CD4-positive, alpha-beta T cell treated with Interleukin-4 for 4 hours (primary cell): ENCODE data around the gene GGT7.
"Not testable (repeated sequence)": the region's sequence is repeated elsewhere in the genome, so short reads cannot be mapped to it uniquely, and the experiment has no call there.

ENCODE experiments used
- DNase-seq: peaks from one replicate; pipeline ENCODE4 v3.0.0-alpha.2; 2020

The GGT7 gene

DNA sequence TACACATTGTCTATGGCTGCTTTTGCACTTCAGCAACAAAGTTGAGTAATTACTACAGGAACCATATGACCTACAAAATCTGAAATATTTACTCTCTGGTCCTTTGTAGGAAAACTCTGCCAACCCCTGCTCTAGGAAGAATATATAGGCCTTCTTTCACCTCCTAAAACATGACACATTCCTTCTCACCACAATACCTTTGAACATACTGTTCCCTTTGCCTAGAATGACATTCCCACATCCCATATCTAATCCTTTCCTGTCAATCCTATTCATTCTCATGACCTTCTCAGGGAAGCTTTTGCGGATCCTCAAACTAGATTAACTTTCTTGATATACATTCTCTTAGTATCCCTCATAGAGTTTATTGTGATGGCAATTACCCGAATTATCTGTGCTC, 29.2 kb downstream of the GGT7 start:
- no peak for DNase-seq

DNA sequence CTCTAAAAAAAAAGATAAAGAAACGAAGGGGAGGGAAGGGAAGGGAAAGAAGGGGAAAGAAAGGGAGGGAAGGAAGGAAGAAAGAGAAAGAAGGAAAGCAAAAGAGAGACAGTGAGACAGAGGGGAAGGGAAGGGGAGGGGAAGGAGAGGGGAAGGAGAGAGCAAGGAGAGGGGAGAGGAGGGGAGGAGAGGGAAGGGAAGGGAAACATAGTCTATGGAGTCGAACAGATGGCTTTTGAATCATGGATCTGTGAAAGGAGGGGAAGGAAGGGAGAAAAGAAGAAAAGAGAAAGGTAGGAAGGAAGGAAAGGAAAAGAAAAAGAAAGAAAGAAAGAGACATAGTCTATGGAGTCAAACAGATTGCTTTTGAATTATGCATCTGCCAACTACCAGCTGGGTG, 30.5 kb downstream of the GGT7 start:
- DNase-seq = no peak

DNA sequence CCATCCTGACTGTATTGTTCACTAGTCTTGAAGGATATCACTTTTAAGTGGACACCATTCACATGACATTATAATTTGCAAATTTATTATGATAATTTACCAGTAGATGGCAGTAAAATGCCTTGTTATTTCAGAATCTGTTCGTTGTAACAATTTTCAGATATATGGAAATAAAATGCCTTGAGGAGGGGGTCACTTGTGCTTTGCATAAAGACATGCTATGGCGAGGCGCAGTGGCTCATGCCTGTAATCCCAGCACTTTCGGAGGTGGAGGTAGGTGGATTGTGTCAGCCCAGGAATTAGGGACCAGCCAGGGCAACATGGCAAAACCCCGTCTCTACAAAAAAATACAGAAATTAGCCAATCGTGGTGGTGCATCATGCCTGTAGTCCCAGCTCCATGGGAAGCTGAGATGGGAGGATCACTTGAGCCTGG, 38.2 kb downstream of the GGT7 start:
- peak; percentile 56 for DNase-seq

DNA sequence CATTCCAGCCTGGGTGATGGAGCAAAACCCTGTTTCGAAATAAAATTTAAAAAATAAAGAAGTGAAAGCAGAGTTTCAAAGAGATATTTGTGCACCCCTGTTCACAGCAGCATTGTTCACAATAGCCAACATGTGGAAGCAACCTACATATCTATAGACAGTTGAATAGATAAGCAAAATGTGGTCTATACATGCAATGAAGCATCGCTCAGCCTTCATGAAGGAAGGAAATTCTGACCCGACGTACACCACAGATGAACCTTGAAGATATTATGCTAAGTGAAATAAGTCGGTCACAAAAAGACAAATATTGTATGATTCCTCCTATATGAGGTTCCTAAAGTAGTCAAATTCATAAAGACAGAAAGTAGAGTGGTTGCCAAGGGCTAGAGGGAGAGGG, 40.7 kb downstream of the GGT7 start:
- no peak for DNase-seq

DNA sequence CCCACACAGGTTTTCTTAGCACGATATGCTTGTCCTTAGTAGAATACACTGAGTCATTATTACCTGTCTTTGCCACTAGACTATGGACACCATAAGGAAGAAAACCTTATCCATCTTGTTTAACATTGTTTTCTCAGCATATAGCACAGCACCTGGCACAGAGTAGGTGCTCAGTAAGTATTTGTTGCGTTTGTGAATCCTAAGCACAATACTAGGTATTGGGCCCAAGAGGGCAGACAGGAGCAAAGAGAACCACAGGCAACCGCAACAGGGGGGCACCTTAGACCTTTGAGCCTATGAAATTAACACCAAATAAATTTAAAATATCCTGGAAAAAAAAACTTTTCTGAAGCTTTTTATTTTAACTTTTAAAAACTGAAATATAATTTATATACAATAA, 43.5 kb downstream of the GGT7 start:
- DNase-seq = no peak

DNA sequence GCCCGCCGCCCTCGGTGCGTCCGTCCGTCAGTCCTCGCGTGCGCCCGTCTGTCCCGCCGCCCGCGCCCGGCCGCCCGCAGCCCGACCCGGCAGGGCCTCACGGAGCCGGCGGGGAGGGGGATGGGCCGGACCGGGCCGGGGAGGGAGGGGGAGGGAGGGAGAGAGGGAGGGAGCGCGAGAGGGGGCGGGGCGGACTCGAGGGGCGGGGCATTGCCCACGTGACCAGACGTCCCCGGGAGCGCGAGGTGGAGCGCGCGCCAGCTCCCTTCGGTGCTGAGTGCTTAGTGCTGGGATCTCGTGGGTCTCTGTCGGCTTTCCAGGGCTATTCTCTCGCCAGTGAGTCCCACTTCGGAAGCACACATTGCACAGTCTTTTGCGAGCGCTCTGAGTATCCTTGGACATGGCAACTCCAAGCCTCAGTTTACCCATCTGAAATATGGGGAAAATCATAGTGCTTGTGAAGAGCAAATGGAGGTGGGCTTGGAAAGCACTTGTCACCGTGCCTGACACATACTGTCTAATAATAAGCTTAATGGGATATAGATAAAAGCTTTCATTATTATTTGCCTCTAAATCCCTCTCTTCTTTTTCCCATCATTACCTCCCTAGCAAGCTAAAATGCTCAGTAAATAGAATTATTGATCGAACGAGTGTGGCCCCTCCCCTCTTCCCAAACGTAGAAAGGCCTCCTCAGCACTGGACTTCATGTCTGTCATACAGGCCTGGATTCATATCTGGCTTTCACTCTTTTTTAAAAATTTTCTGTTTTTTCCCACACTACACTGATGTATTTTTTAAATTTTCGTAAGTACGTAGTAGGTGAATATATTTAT, 46.9 kb downstream of the GGT7 start, which contains the start of gene NCOA6:
NCOA6 (minus strand) TSS at position 122 of the 833 bp plus-strand sequence. CDS start 43,296 bp downstream, outside the sequence.
- peak; percentile 79 for DNase-seq

DNA sequence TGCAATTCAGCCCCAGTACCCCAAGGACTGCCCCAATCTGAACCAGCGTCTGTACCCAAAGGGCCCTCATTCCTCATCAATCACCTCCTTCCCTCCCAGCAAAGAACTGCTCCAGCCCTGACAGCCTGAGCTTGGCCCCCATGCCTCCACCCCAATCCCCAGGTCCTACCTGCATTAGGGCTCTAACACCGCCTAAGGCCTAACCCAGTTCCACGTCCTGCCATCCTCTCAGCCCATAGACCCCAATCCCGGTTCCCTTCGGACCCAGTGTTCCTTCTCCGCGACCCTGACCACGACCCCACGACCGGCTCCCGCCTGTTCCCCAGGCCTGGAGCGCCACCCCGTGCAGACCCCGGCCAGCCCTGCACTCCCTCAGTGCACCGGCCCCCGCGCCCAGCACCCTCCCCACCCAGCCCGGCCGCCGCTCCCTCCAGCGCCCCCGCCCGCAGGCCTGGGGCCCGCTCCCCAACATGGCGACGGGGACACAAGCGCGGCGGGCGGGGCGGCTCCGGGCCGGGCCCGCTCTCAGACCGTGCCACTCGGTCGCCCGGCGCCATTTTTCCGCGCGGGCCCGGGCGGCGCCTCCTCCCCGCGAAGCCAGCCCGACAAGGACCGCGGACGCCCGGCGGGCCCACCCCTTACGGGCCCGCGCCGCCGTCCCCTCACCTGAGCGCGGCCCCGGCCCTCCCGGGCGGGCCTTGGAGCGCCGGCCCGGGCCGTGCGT, 47.7 kb downstream of the GGT7 start:
- peak; percentile 49 for DNase-seq

DNA sequence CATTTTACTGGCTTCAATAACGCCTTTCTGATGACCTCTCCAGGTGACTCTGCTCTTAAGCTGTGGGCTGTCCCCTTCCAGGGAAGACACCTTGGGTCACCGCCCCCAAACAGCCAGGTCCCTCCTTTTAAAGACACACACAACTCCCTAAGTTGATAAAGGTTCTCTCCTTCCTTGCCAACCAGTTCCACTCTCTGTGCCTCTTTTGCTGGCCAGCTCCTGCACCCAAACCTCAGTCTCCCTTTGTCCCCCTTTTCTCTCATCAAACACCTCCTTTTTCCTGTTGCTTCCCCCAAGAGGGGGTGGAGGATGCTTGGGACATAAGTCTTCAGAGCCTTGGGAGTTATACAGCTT, 48.2 kb downstream of the GGT7 start:
- DNase-seq = peak; percentile 83

DNA sequence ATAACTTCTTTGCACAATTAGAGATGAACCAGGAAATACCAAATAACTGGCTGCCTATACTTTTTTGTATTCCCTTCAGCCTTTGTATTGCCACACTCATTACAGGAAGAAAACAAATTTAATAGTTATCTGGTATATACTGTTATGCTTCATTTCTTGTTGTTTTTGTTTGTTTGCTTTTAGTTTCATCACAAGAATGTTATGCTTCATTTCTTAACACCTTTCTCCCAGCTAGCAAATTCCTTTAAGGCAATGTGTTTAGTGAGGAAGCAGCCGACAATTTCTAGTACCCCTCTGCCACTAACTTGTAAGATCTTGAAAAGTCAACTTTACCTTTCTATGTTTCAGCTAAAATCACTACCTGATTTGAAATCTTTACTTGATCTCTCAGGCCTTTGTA, 48.6 kb downstream of the GGT7 start:
- no peak for DNase-seq

DNA sequence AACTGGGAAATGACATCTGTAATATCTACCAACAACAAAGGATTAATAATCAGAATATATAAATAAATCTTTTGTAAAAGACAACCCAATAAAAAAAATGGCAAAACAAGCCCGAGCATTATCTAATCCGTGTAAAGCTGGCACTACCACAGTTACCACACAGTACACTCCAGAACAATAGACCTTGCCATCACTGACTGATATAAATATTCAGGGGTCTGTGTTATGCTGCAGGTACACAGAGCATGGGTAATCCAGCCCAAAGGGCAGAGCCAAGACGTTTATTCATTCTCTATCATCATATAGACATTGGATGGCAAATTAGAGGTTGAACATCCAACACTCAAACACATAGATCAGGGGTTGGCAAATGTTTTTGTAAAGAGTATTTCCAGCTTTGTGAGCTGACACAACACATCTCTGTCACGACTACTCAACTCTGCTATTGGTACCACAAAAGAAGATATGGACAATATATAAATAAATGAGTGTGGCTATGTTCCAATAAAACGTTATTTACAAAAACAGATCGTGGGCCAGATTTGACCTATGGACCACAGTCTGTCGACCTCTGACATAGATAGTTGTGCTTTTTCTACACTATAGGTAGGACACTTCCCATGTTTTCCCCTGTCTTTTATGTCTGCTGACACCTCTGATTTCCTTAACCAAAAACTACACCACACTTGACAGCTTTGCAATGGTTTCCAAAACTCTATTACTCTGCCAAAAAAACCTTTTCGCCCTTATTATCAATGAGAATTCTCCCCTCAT, 51.7 kb downstream of the GGT7 start:
- no peak for DNase-seq

DNA sequence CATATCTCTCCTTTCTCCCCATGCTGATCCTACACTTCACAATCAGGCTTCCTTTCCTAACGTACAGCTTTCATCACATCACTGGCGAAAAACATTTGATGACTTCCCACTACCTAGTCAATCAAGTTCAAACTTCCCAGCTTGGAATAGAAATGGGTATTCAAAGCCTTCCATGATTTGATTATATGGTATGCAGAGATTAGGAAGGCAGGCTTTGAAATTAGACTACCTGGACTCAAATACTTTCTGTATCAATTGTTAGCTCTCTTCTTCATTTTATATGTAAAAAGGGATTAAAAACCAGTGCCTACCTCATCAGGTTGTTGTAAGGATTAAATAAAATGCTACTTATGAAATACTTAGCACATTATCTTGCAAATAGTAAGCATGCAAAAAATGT, 54.9 kb downstream of the GGT7 start:
- DNase-seq = no peak

DNA sequence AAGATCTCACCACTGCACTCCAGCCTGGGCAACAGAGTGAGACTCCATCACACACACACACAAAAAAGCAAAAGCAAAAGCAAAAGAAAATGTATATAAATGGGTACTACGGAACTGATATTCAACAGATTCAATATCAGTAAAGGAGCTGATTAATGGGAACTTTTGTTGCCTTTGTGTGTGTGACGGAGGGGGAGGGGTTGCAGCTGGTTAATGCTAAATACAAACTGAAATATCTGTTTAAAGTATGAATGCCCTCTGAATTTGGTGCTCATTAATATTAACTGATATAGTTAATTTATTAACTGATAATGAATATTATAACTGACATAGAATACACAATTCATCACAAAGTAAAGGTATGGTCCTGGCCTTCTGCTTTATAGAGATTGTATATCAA, 55.6 kb downstream of the GGT7 start:
- no peak for DNase-seq

DNA sequence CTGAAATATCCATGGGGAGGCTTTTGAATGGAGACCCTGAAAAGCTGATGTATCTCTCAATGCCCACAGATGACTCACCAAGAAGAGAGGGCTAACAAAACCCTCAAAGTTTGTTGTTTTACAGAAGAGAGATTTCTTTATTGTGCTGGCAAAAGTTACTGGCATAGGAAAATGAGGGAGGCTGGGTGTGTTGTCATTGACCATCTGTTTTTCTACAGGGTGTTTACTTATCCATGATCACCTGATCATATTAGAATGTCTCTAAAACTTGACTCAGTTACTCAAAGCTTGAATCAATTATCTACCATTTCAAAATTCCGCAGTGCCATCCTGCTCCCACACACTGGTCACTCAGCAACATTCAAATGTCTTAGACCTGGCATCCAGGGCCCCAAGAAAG, 57.0 kb downstream of the GGT7 start:
- no peak for DNase-seq

DNA sequence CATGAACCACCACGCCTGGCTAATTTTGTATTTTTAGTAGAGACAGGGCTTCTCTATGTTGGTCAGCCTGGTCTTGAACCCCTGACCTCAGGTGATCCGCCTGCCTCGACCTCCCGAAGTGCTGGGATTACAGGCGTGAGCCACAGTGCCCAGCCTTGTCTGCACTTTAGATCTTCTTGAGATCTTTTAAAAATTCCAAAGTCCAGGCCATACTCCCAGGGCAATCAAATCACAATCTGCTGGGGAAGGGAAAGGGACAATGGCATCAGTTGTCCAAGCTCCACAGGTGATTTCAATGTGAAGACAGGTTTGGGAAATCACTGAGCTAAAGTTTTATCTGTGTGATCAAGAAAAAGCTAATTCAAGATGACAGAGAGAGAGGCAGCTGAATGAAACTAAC, 64.1 kb downstream of the GGT7 start:
- DNase-seq = no peak

DNA sequence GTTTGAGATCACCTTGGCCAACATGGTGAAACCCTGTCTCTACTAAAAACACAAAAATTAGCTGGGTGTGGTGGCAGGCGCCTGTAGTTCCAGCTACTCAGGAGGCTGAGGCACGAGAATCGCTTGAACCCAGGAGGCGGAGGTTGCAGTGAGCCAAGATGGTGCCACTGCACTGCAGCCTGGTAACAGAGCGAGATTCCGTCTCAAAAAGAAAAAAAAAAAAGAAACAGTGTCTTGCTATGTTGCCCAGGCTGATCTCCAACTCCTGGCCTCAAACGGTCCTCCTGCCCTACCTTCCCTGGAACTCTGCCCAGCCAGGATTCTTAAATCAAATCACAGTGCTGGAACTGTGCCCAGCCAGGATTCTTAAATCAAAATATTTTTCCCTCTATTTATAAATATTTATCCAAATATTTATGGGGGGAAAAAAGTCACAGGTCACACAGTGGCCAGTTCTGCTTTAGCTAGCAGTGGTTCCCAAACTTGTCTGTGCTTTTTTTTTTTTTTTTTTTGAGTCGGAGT, 64.7 kb downstream of the GGT7 start:
- DNase-seq = not testable (repeated sequence)

DNA sequence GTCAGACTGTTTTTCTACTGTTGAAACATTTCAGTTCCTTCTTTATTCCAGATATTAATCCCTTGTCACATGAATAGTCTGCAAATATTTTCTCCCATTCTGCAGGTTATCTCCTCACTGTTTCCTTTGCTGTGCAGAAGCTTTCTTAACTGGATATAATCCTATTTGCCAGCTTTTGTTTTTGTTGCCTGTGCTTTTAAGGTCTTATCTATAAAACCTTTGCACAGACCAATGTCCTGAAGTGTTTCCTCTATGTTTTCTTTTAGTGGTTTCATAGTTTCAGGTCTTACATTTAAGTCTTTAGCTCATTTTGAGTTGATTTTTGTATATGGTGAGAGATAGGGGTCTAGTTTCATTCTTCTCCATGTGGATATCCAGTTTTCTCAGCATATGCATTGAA, 66.4 kb downstream of the GGT7 start:
- no peak for DNase-seq

DNA sequence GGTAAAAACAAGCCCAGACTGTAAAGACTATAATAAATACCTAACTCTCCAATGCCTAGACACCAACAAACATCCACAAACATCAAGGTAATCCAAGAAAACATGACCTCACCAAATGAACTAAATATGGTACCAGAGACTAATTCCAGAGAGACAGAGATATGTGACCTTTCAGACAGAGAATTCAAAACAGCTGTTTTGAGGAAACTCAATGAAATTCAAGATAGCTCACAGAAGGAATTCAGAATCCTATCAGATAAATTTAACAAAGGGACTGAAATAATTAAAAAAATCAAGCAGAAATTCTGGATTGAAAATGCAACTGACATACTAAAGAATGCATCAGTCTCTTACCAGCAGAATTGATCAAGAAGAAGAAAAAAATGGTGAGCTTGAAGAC, 73.8 kb downstream of the GGT7 start:
- DNase-seq = no peak

DNA sequence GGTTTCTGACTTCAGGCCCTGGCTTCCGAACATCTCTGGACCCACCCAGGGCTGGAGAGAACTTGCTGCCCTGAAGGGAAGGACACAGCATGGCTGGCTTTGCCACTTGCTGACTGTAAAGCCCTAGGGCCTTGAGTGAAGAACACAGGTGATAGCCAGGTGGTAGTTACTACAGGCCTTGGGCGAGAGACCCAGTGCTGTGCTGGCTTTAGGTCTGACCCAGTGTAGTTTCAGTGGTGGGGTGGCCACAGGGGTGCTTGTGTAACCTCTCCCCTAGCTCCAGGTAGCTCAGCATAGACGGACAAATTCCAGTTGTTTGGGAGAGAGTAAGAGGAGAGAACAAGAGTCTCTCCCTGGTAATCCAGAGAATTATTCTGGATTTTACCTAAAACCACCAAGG, 74.3 kb downstream of the GGT7 start:
- DNase-seq = no peak

DNA sequence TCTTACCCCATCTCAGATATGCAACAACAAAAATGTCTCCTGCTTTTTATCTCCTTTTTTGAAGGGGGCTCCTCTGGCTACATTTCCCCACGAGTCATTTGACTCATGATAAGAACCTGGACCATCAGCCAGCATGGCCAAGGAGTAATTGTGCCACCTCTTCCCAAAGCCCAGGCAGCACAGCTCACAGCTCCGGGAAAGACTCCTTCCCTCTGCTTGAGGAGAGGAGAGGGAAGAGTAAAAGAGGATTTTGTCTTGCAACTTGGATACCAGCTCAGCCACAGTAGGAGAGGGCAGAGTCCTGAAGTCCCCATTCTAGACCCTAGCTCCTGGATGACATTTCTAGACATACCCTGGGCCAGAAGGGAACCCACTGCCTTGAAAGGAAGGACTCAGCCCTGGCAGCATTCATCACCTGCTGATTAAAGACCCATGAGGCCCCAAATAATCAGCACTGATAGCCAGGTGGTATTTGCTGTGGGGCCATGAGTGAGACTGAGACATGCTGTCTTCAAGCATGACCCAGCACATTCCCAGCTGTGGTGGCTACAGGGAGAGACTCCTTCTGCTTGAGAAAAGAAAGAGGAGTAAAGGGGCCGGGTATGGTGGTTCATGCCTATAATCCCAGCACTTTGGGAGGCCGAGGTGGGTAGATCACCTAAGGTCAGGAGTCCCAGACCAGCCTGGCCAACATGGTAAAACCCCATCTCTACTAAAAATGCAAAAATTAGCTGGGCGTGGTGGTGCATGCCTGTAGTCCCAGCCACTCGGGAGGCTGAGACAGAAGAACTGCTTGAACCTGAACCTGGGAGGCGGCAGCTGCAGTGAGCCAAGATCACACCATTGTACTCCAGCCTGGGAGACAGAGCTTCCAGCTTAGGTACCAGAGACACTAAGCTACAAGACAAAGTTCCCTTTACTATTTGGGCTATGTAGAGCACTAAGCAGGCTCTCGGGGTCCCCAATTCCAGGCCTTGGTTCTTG, 75.4 kb downstream of the GGT7 start:
- DNase-seq = no peak
